GM19099 (cell line): ENCODE results near the gene PLEKHG4.

ENCODE experiments used
- POLR2A ChIP-seq: IDR thresholded peaks from 3 replicates; pipeline ENCODE4 v1.6.1; 2011; ENCODE audit warnings: low read depth; ENCODE audit not compliant: insufficient read length; ENCODE audit errors: extremely low read depth

The PLEKHG4 gene, protein sequence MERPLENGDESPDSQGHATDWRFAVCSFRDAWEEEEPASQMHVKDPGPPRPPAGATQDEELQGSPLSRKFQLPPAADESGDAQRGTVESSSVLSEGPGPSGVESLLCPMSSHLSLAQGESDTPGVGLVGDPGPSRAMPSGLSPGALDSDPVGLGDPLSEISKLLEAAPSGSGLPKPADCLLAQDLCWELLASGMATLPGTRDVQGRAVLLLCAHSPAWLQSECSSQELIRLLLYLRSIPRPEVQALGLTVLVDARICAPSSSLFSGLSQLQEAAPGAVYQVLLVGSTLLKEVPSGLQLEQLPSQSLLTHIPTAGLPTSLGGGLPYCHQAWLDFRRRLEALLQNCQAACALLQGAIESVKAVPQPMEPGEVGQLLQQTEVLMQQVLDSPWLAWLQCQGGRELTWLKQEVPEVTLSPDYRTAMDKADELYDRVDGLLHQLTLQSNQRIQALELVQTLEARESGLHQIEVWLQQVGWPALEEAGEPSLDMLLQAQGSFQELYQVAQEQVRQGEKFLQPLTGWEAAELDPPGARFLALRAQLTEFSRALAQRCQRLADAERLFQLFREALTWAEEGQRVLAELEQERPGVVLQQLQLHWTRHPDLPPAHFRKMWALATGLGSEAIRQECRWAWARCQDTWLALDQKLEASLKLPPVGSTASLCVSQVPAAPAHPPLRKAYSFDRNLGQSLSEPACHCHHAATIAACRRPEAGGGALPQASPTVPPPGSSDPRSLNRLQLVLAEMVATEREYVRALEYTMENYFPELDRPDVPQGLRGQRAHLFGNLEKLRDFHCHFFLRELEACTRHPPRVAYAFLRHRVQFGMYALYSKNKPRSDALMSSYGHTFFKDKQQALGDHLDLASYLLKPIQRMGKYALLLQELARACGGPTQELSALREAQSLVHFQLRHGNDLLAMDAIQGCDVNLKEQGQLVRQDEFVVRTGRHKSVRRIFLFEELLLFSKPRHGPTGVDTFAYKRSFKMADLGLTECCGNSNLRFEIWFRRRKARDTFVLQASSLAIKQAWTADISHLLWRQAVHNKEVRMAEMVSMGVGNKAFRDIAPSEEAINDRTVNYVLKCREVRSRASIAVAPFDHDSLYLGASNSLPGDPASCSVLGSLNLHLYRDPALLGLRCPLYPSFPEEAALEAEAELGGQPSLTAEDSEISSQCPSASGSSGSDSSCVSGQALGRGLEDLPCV

DNA sequence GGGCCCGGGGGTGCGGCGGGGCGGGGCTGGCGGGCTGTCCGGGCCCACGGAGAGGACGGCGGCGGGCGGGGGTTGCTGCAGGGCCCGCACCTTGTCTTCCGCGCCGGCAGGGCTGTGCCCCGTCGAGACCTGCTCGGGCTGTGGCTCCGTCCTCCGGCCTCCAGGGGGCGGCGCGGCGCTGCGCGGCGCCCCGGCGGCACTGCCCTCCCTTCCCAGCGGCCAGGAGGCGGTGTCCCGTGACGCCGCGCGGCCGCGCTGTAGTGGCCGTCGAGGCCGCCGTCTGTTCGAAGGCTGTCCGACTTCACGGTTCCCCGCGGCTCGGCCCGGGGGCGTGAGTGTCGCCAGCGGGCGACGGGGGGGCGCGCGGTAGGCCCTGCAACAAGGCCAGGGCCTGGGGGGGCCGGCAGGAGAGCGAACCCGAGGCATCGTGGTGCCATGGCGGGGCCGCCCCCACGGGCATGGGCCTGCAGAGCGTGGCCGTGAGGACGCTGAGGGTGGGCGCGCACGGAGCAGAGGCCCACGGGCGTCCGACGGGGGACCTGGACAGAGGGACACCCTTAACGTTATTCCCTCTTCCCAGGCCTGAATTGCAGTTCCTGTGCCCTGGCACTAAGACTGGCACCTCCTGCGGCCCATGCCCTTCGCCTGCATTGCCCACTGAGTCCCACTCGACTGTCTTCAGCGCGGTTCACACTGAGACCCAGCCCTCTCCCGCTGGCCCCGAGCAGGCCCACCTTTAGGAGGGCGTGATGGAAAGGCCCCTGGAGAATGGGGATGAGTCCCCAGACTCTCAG lies at the start of gene PLEKHG4:
Gene PLEKHG4, plus strand, starts transcription at position 237 of the 794 bp plus-strand sequence. Its CDS starts 513 bp downstream, at position 750.
- no peak for TF ChIP-seq POLR2A

GRCh38 chr16:67229906-67230808 lies 49.2 kb upstream of the PLEKHG4 start:
- no peak for TF ChIP-seq POLR2A

GRCh38 chr16:67230809-67231660 lies 48.3 kb upstream of the PLEKHG4 start:
- TF ChIP-seq POLR2A, result peak; percentile 19

- no peak for TF ChIP-seq POLR2A
These were observed 45.7 kb upstream of the PLEKHG4 start for GRCh38 chr16:67233596-67233995.

DNA sequence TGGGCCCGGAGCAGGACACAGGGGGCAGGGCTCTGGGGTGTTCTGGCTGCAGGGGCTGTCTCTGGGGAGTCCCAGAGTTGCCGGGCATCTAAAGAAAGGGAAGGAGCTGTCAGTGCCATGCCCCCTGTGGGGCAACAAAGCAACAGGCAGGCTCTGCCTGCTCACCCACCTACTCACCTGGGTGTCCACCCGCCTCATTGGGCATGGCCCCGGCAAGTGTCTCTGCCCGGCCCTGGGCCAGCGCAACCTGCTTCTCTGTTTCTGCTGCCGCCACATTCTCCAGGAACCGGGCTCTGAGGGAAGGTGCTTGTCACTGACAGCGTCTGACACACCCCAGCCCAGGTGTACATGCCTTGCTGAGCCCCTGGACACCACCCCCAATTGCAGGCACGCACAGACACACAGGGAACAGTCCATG lies 45.1 kb upstream of the PLEKHG4 start:
- TF ChIP-seq POLR2A, result no peak

GRCh38 chr16:67235816-67236562 lies 43.3 kb upstream of the PLEKHG4 start:
- TF ChIP-seq POLR2A, result no peak

DNA sequence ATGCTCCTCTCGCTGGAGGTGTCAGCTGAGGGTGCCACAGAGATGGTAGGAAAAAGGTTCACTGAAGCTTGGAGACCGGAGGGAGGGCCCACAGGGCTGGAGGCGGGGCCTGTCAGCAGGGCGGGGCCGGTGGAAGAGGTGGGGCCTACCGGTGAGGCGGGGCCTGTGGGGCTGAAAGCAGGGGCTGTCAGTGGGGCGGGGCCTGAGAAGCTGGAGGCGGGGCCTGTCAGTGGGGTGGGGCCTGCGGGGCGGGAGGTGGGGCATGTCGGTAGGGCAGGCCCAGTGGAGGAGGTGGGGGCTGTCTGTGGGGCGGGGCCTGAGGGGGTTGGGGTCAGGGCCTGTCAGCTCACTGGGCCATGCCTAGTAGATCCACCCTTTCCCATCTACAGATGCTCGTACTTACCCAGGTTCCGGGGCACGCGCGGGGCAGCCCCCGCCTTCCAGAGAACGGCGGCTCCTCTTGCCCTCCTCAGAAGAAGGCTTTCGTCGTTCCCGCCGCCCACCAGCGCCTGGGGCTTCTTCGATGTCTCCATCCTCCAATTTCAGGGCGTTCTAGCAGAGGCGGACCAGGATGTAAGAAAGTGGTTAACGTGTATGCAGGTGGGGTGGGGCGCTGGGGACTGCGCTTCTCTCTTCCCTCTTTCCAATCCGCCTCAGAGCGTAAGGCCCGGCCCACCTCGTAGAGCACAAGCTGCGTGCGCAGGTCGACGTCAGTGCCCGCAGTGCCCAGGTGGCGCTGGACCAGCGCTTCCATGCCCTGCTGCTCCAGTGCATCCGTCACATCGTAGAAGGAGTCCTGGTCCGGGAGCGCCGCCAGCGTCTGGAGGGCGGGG lies 42.6 kb upstream of the PLEKHG4 start:
- TF ChIP-seq POLR2A, result no peak

- no peak for TF ChIP-seq POLR2A
These were observed 41.7 kb upstream of the PLEKHG4 start for GRCh38 chr16:67237396-67238277.

DNA sequence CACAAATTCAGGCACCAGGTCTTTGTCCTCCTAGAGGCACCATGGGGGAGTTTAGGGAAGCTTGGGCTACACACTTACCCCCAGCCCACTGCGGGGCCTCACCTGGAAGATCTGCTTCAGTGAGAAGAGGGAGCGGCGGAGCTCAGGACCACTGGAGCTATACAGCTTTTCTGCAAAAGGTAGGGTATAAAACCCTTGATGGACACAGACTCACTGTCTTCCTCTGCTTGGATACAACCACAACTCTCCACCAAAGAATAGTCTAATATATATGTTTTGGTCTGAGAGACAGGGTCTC lies 41.1 kb upstream of the PLEKHG4 start:
- TF ChIP-seq POLR2A, result no peak

- no peak for TF ChIP-seq POLR2A
These were observed 40.4 kb upstream of the PLEKHG4 start for GRCh38 chr16:67238806-67239470.
